Duodenal mucosa (tissue), 2 donors: Measurements from ENCODE around the gene C11orf54.

ENCODE experiments used
- H3K27ac ChIP-seq: one replicate; pipeline ENCODE4 v1.7.0; 2013; ENCODE audit warnings: low read depth, low read length
- H3K27me3 ChIP-seq, 2 donors: one replicate each; pipeline ENCODE4 v1.7.0; 2013; ENCODE audit warnings: low read length in 2 of 2, control low read depth in 1 of 2; ENCODE audit not compliant: insufficient read depth in 2 of 2, control insufficient read depth in 1 of 2
- H3K36me3 ChIP-seq, 2 donors: one replicate each; pipeline ENCODE4 v1.7.0; 2013; ENCODE audit warnings: low read length in 2 of 2, control low read depth in 1 of 2; ENCODE audit not compliant: insufficient read depth in 2 of 2, control insufficient read depth in 1 of 2
- H3K4me1 ChIP-seq, 2 donors: one replicate each; pipeline ENCODE4 v1.7.0; 2013; ENCODE audit warnings: low read length in 2 of 2, control low read depth in 1 of 2; ENCODE audit not compliant: insufficient read depth in 2 of 2, control insufficient read depth in 1 of 2
- H3K4me3 ChIP-seq, 2 donors: one replicate each; pipeline ENCODE4 v1.7.0; 2013; ENCODE audit warnings: low read length in 2 of 2, low read depth in 1 of 2
- H3K9ac ChIP-seq, 2 donors: one replicate each; pipeline ENCODE4 v1.7.0; 2013; ENCODE audit warnings: low read length in 2 of 2, low read depth in 1 of 2
- H3K9me3 ChIP-seq, 2 donors: one replicate each; pipeline ENCODE4 v1.7.0; 2013; ENCODE audit warnings: low read length in 2 of 2, control low read depth in 1 of 2; ENCODE audit not compliant: control insufficient read depth in 1 of 2

The C11orf54 gene

GRCh38 chr11:93733474-93733873, 8.0 kb upstream of the C11orf54 start:
- no peak overlapping the region for H3K27ac ChIP-seq
- peaks cover 77 to 89% of the 10 kb centered on the region in 2 donors for H3K36me3 ChIP-seq

GRCh38 chr11:93734427-93735222, 6.8 kb upstream of the C11orf54 start:
- Histone ChIP-seq H3K27ac (no peak overlapping the region), H3K9me3 (no peaks in the 10 kb centered on the region), H3K36me3 (peaks cover 71 to 83% of the 10 kb centered on the region in 2 donors), H3K27me3 (no peaks in the 10 kb centered on the region), H3K4me1 (peaks cover 34 to 53% of the 10 kb centered on the region in 2 donors), H3K4me3 (no peak overlapping the region), H3K9ac (no peak overlapping the region)

More at GRCh38 chr11:93733474-93733873, 8.0 kb upstream of the C11orf54 start:
- H3K9ac ChIP-seq: no peak overlapping the region
- peaks cover 24 to 41% of the 10 kb centered on the region in 2 donors for H3K4me1 ChIP-seq
- no peaks in the 10 kb centered on the region for H3K9me3 ChIP-seq
- H3K4me3 ChIP-seq: no peak overlapping the region
- no peaks in the 10 kb centered on the region for H3K27me3 ChIP-seq

DNA sequence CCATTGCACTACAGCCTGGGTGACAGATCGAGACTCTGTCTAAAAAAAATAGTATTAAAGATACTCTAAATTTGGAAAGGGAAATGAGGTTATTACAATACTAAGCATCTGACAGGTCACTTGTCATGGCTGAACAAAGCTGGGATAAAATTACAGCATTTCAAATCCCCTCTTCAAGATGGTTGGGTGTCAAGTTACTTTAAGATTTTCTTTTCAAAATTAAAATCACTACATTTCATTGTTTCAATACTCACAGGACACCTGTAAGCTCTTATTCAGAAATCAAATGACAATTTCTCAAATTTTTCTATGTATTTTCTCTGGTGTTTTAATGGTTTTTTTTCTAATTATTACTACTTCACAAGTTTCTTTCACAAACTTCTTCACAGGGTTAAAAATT, 5.8 kb upstream of the C11orf54 start:
- H3K27ac ChIP-seq: no peak overlapping the region
- H3K27me3 ChIP-seq: no peaks in the 10 kb centered on the region
- H3K4me3 ChIP-seq: no peak overlapping the region
- H3K4me1 ChIP-seq: peaks cover 35 to 54% of the 10 kb centered on the region in 2 donors
- H3K9me3 ChIP-seq: no peaks in the 10 kb centered on the region
- H3K36me3 ChIP-seq: peaks cover 68 to 74% of the 10 kb centered on the region in 2 donors
- no peak overlapping the region for H3K9ac ChIP-seq

DNA sequence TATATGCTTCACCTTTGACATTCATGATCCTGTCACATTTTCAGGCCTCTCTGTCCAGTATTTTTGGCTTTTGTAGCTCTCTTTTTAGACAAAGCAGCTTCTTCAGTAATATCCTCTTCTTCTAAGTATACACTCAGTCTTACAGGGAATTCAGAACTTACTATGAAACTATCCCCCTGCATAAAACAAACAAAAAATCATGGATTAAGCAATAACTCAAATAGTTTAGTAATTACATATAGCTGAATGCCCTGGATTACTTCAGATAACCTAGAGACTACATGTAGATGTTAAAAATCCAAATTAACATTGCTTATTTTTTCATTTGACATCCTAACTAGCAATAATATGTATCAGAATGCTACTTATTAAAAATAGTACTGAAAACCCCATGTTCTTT, 5.3 kb upstream of the C11orf54 start:
- Histone ChIP-seq H3K36me3 (peaks cover 63 to 71% of the 10 kb centered on the region in 2 donors), H3K27me3 (no peaks in the 10 kb centered on the region), H3K27ac (no peak overlapping the region), H3K4me3 (no peak overlapping the region), H3K9ac (peak overlapping the region in 1 of 2 donors; percentile 14), H3K9me3 (no peaks in the 10 kb centered on the region), H3K4me1 (peaks cover 35 to 54% of the 10 kb centered on the region in 2 donors)

DNA sequence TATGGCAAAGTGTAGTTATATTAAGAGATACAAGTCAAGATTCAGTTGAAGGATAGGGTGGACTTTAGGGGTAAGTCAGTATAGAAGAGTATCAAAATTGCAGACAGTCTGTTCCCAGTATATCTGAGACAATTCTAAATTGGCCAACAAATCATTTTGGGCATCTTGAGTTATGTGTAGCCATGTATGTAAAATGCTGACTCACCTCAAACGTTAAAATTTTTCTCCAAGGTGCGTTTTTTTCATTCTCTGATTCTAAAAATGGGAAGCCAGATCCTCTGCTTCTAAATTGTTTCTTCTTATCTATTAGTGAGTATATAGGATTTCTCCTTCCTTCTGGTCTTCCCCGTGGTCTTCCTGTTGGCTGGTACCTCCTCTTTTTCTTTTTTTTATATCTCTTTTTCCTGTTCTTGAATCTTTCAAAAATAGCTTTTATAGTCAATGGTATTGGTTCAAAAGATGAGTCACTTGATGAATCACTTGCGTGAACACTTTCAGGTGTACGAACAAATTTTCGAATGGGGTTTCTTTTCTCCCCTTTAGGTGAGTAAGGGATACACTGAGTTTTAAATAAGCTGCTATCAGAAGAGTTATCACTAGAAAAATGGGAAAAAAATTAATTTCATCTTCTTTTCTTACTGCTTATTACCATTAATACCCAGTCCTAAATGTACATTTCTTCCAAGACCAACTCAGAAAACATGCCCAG, 3.4 kb upstream of the C11orf54 start:
- H3K27ac ChIP-seq: no peak overlapping the region
- peaks cover 48 to 52% of the 10 kb centered on the region in 2 donors for H3K36me3 ChIP-seq

GRCh38 chr11:93738647-93739081, 2.8 kb upstream of the C11orf54 start:
- H3K36me3 ChIP-seq: peaks cover 44 to 54% of the 10 kb centered on the region in 2 donors
- no peak overlapping the region for H3K27ac ChIP-seq
- peak overlapping the region in 1 of 2 donors; percentile 24 for H3K9ac ChIP-seq
- no peaks in the 10 kb centered on the region for H3K9me3 ChIP-seq
- no peaks in the 10 kb centered on the region for H3K27me3 ChIP-seq
- H3K4me1 ChIP-seq: peaks cover 37 to 49% of the 10 kb centered on the region in 2 donors
- H3K4me3 ChIP-seq: peak overlapping the region; percentile 75 to 91

More for the DNA sequence above, 3.4 kb upstream of the C11orf54 start:
- Histone ChIP-seq H3K9ac (no peak overlapping the region), H3K27me3 (no peaks in the 10 kb centered on the region), H3K4me1 (peaks cover 32 to 49% of the 10 kb centered on the region in 2 donors), H3K9me3 (no peaks in the 10 kb centered on the region), H3K4me3 (peak overlapping the region in 1 of 2 donors; percentile 91)

- Histone ChIP-seq H3K27ac (no peak overlapping the region), H3K4me1 (peaks cover 38 to 53% of the 10 kb centered on the region in 2 donors)
Observed at GRCh38 chr11:93740031-93740729, 1.3 kb upstream of the C11orf54 start.

GRCh38 chr11:93740730-93741093, 760 bp upstream of the C11orf54 start:
- peaks cover 28 to 38% of the 10 kb centered on the region in 2 donors for H3K36me3 ChIP-seq
- H3K27me3 ChIP-seq: no peaks in the 10 kb centered on the region
- H3K9me3 ChIP-seq: no peaks in the 10 kb centered on the region
- H3K9ac ChIP-seq: peak overlapping the region; percentile 70 to 94
- H3K4me1 ChIP-seq: peaks cover 38 to 53% of the 10 kb centered on the region in 2 donors
- peak overlapping the region; percentile 83 for H3K27ac ChIP-seq
- peak overlapping the region; percentile 75 to 91 for H3K4me3 ChIP-seq

More at GRCh38 chr11:93740031-93740729, 1.3 kb upstream of the C11orf54 start:
- Histone ChIP-seq H3K9ac (peak overlapping the region; percentile 70 to 94), H3K27me3 (no peaks in the 10 kb centered on the region), H3K36me3 (peaks cover 33 to 43% of the 10 kb centered on the region in 2 donors), H3K9me3 (no peaks in the 10 kb centered on the region), H3K4me3 (peak overlapping the region; percentile 75 to 91)

- peaks cover 41 to 52% of the 10 kb centered on the region in 2 donors for H3K4me1 ChIP-seq
- peak overlapping the region; percentile 70 to 94 for H3K9ac ChIP-seq
- peaks cover 20 to 27% of the 10 kb centered on the region in 2 donors for H3K36me3 ChIP-seq
Observed at GRCh38 chr11:93741882-93742226, 382 bp downstream of the C11orf54 start.

More at GRCh38 chr11:93741882-93742226, 382 bp downstream of the C11orf54 start:
- Histone ChIP-seq H3K27me3 (no peaks in the 10 kb centered on the region), H3K9me3 (no peaks in the 10 kb centered on the region), H3K27ac (peak overlapping the region; percentile 80), H3K4me3 (peak overlapping the region; percentile 75 to 91)
